HL-60 (cell line): ENCODE measurements around the gene RAB11FIP5.

Experiments used
- GABPA ChIP-seq: IDR thresholded peaks from 2 replicates; pipeline ENCODE4 v1.6.1; 2012; ENCODE audit warnings: low read depth
- POLR2AphosphoS5 ChIP-seq: IDR thresholded peaks from 2 replicates; pipeline ENCODE4 v1.6.1; 2012; ENCODE audit warnings: low read depth
- SPI1 ChIP-seq: IDR thresholded peaks from 2 replicates; pipeline ENCODE4 v1.6.1; 2012; ENCODE audit warnings: low read depth, mild to moderate bottlenecking, borderline replicate concordance
- TF ChIP-seq, protein P1 (sequence below): IDR thresholded peaks from one replicate; pipeline ENCODE4 v1.5.1; 2011; ENCODE audit warnings: low read length, control low read depth, inconsistent platforms; ENCODE audit not compliant: insufficient read depth
- TF ChIP-seq, protein P2 (sequence below): IDR thresholded peaks from 2 replicates; pipeline ENCODE4 v1.6.1; 2012; ENCODE audit warnings: low read depth; ENCODE audit not compliant: insufficient replicate concordance

DNA sequence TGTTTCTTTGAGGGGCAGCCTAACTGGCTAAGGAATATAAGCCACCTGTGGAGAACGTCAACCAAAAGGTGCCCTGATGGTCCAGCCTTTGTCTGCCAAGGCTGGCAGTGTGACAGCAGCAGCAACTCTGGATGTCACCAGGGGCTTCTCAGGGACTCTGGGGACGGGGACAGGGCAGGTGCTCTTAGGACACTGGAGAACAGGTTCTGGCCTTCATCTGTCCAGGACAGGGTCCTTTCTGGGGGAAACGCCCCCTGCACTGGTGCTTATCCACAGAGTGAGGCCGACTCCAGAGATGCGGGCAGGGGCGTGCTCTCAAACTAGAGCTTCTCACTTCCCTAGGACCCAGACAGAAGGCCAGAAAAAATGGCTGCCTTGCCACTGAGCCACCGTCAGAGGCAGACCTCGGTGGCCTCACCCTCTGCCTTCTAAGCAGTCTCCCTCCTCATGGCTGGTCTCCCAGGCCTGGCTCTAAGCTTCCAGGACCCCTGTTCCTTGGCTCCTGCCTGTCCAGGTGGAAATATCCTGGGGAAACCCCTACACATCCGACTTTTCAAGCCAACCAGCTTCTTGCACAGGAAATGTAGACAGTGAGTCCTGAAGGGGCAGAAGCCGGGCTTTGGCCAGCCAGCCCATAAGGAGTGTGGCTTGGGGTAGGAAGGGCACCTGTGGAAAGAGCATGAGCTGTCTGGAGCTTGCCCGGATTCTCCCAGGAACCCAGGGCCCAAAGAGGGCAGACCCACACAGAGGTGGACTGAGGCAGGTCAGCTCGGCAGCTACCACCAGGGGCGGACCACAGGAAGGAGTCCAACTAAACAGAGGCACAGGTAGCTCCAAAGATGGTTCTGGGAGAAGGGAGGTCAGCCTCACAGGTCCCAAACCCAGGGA, 30.0 kb downstream of the RAB11FIP5 start:
- TF ChIP-seq, protein P1, sequence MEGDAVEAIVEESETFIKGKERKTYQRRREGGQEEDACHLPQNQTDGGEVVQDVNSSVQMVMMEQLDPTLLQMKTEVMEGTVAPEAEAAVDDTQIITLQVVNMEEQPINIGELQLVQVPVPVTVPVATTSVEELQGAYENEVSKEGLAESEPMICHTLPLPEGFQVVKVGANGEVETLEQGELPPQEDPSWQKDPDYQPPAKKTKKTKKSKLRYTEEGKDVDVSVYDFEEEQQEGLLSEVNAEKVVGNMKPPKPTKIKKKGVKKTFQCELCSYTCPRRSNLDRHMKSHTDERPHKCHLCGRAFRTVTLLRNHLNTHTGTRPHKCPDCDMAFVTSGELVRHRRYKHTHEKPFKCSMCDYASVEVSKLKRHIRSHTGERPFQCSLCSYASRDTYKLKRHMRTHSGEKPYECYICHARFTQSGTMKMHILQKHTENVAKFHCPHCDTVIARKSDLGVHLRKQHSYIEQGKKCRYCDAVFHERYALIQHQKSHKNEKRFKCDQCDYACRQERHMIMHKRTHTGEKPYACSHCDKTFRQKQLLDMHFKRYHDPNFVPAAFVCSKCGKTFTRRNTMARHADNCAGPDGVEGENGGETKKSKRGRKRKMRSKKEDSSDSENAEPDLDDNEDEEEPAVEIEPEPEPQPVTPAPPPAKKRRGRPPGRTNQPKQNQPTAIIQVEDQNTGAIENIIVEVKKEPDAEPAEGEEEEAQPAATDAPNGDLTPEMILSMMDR: no peak
- TF ChIP-seq POLR2AphosphoS5 (no peak), GABPA (no peak), SPI1 (no peak)
- TF ChIP-seq, protein P2, sequence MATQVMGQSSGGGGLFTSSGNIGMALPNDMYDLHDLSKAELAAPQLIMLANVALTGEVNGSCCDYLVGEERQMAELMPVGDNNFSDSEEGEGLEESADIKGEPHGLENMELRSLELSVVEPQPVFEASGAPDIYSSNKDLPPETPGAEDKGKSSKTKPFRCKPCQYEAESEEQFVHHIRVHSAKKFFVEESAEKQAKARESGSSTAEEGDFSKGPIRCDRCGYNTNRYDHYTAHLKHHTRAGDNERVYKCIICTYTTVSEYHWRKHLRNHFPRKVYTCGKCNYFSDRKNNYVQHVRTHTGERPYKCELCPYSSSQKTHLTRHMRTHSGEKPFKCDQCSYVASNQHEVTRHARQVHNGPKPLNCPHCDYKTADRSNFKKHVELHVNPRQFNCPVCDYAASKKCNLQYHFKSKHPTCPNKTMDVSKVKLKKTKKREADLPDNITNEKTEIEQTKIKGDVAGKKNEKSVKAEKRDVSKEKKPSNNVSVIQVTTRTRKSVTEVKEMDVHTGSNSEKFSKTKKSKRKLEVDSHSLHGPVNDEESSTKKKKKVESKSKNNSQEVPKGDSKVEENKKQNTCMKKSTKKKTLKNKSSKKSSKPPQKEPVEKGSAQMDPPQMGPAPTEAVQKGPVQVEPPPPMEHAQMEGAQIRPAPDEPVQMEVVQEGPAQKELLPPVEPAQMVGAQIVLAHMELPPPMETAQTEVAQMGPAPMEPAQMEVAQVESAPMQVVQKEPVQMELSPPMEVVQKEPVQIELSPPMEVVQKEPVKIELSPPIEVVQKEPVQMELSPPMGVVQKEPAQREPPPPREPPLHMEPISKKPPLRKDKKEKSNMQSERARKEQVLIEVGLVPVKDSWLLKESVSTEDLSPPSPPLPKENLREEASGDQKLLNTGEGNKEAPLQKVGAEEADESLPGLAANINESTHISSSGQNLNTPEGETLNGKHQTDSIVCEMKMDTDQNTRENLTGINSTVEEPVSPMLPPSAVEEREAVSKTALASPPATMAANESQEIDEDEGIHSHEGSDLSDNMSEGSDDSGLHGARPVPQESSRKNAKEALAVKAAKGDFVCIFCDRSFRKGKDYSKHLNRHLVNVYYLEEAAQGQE: no peak
